Subcutaneous abdominal adipose tissue (tissue), 5 donors: ENCODE results near the gene PPP1R3G.
"Not testable (repeated sequence)": the region's sequence is repeated elsewhere in the genome, so short reads cannot be mapped to it uniquely, and the experiment has no call there.

Experiments used
- H3K27ac ChIP-seq: one replicate; pipeline ENCODE4 v1.7.0; 2013; ENCODE audit warnings: low read depth, mild to moderate bottlenecking, inconsistent platforms, low read length, moderate library complexity
- H3K27me3 ChIP-seq, 5 donors: one replicate each; pipeline ENCODE4 v1.7.0; 2013; ENCODE audit warnings: low read length in 5 of 5, inconsistent platforms in 1 of 5; ENCODE audit not compliant: control insufficient read depth in 5 of 5, insufficient read depth in 4 of 5
- H3K36me3 ChIP-seq, 5 donors: one replicate each; pipeline ENCODE4 v1.7.0; 2013; ENCODE audit warnings: low read length in 5 of 5; ENCODE audit not compliant: control insufficient read depth in 5 of 5, insufficient read depth in 5 of 5
- H3K4me1 ChIP-seq, 5 donors: one replicate each; pipeline ENCODE4 v1.7.0; 2013; ENCODE audit warnings: low read length in 5 of 5, mild to moderate bottlenecking in 3 of 5, moderate library complexity in 1 of 5; ENCODE audit not compliant: control insufficient read depth in 5 of 5, insufficient read depth in 5 of 5
- H3K4me3 ChIP-seq, 5 donors: one replicate each; pipeline ENCODE4 v1.7.0; 2013; ENCODE audit warnings: low read length in 5 of 5, low read depth in 1 of 5
- H3K9ac ChIP-seq, 5 donors: one replicate each; pipeline ENCODE4 v1.7.0; 2013; ENCODE audit warnings: low read length in 5 of 5, mild to moderate bottlenecking in 4 of 5, moderate library complexity in 3 of 5
- H3K9me3 ChIP-seq, 5 donors: one replicate each; pipeline ENCODE4 v1.7.0; 2013; ENCODE audit warnings: low read length in 5 of 5; ENCODE audit not compliant: control insufficient read depth in 5 of 5
- donor health status: healthy.
- donor health status: healthy.
- donor health status: healthy.
- donor health status: healthy.
- donor health status: healthy.

Gene PPP1R3G

GRCh38 chr6:5053864-5054244 lies 31.3 kb upstream of the PPP1R3G start:
- Histone ChIP-seq H3K27me3 (no peaks in the 10 kb centered on the region), H3K9ac (no peak overlapping the region), H3K9me3 (peaks cover 3 to 13% (median 10%) of the 10 kb centered on the region in 5 donors), H3K27ac (no peak overlapping the region), H3K4me1 (peaks cover 0 to 15% (median 0%) of the 10 kb centered on the region in 5 donors), H3K36me3 (peaks cover 0 to 2% (median 0%) of the 10 kb centered on the region in 5 donors), H3K4me3 (no peak overlapping the region)

GRCh38 chr6:5054245-5054873 lies 30.8 kb upstream of the PPP1R3G start:
- Histone ChIP-seq H3K36me3 (peaks cover 0 to 2% (median 0%) of the 10 kb centered on the region in 5 donors), H3K4me3 (no peak overlapping the region), H3K9ac (no peak overlapping the region), H3K27ac (no peak overlapping the region), H3K27me3 (no peaks in the 10 kb centered on the region), H3K4me1 (peaks cover 0 to 15% (median 0%) of the 10 kb centered on the region in 5 donors), H3K9me3 (peaks cover 3 to 13% (median 10%) of the 10 kb centered on the region in 5 donors)

GRCh38 chr6:5055118-5055517 lies 30.0 kb upstream of the PPP1R3G start:
- H3K27ac ChIP-seq: no peak overlapping the region
- peaks cover 0 to 15% (median 0%) of the 10 kb centered on the region in 5 donors for H3K4me1 ChIP-seq
- H3K9me3 ChIP-seq: peaks cover 3 to 13% (median 10%) of the 10 kb centered on the region in 5 donors
- no peak overlapping the region for H3K4me3 ChIP-seq
- no peak overlapping the region for H3K9ac ChIP-seq
- H3K36me3 ChIP-seq: peaks cover 0 to 2% (median 0%) of the 10 kb centered on the region in 5 donors
- no peaks in the 10 kb centered on the region for H3K27me3 ChIP-seq

- Histone ChIP-seq H3K9me3 (no peaks in the 10 kb centered on the region), H3K27ac (no peak overlapping the region), H3K4me1 (peaks cover 0 to 9% (median 6%) of the 10 kb centered on the region in 5 donors), H3K27me3 (no peaks in the 10 kb centered on the region), H3K4me3 (no peak overlapping the region), H3K9ac (no peak overlapping the region), H3K36me3 (no peaks in the 10 kb centered on the region)
Measured at GRCh38 chr6:5058254-5058653, 26.9 kb upstream of the PPP1R3G start.

- Histone ChIP-seq H3K27me3 (no peaks in the 10 kb centered on the region), H3K4me1 (peaks cover 0 to 6% (median 1%) of the 10 kb centered on the region in 5 donors), H3K36me3 (no peaks in the 10 kb centered on the region), H3K4me3 (no peak overlapping the region), H3K9ac (no peak overlapping the region), H3K9me3 (no peaks in the 10 kb centered on the region), H3K27ac (no peak overlapping the region)
Measured at GRCh38 chr6:5059036-5059896, 25.9 kb upstream of the PPP1R3G start.

GRCh38 chr6:5060439-5060838 lies 24.7 kb upstream of the PPP1R3G start:
- H3K4me3 ChIP-seq, H3K36me3 ChIP-seq, H3K4me1 ChIP-seq, H3K27me3 ChIP-seq, H3K9ac ChIP-seq, H3K27ac ChIP-seq, H3K9me3 ChIP-seq: not testable (repeated sequence)

- Histone ChIP-seq H3K4me3 (no peak overlapping the region), H3K27me3 (no peaks in the 10 kb centered on the region), H3K4me1 (peaks cover 0 to 6% (median 0%) of the 10 kb centered on the region in 5 donors), H3K27ac (no peak overlapping the region), H3K9me3 (no peaks in the 10 kb centered on the region), H3K9ac (no peak overlapping the region), H3K36me3 (no peaks in the 10 kb centered on the region)
Measured at GRCh38 chr6:5061152-5061551, 24.0 kb upstream of the PPP1R3G start.

- Histone ChIP-seq H3K9ac (no peak overlapping the region), H3K4me3 (no peak overlapping the region), H3K27me3 (no peaks in the 10 kb centered on the region), H3K9me3 (peaks cover 0 to 8% (median 6%) of the 10 kb centered on the region in 5 donors), H3K27ac (no peak overlapping the region), H3K4me1 (peaks cover 0 to 6% (median 0%) of the 10 kb centered on the region in 5 donors), H3K36me3 (no peaks in the 10 kb centered on the region)
Measured at GRCh38 chr6:5063617-5064016, 21.5 kb upstream of the PPP1R3G start.

- Histone ChIP-seq H3K36me3 (no peaks in the 10 kb centered on the region), H3K4me3 (no peak overlapping the region), H3K9ac (no peak overlapping the region), H3K27me3 (no peaks in the 10 kb centered on the region), H3K4me1 (peaks cover 0 to under 1% (median 0%) of the 10 kb centered on the region in 5 donors), H3K27ac (no peak overlapping the region), H3K9me3 (peaks cover 0 to 8% (median 6%) of the 10 kb centered on the region in 5 donors)
Measured at GRCh38 chr6:5066456-5067093, 18.6 kb upstream of the PPP1R3G start.

GRCh38 chr6:5067305-5067704 lies 17.8 kb upstream of the PPP1R3G start:
- Histone ChIP-seq H3K4me1 (no peaks in the 10 kb centered on the region), H3K27ac (no peak overlapping the region), H3K36me3 (no peaks in the 10 kb centered on the region), H3K4me3 (no peak overlapping the region), H3K9me3 (peaks cover 0 to 8% (median 6%) of the 10 kb centered on the region in 5 donors), H3K27me3 (no peaks in the 10 kb centered on the region), H3K9ac (no peak overlapping the region)
